ENCODE data around the gene NCBP1.

- TF ChIP-seq PATZ1 (CRISPR knock-in tag; IDR thresholded peaks at IDR 0.05; ENCODE audit: borderline replicate concordance), result no peak
- TF ChIP-seq ARNTL (CRISPR knock-in tag; IDR thresholded peaks at IDR 0.05; ENCODE audit: borderline replicate concordance, low read depth), result no peak
- TF ChIP-seq CSRNP3 (CRISPR knock-in tag; IDR thresholded peaks at IDR 0.05), result no peak
- TF ChIP-seq GLIS3 (CRISPR knock-in tag; IDR thresholded peaks at IDR 0.05), result no peak
These were observed 77.0 kb downstream of the NCBP1 start for GRCh38 chr9:97710356-97711222.
